Measurements from ENCODE around the gene MTRF1L. TPM values are rescaled to one million over a fixed set of nuclear protein-coding genes. Genes with fewer than 3 reads are reported as not detected.

The MTRF1L gene
- total and polyA plus RNA-seq, 2 of the 13 experiments (the other 11 are each of a cell fraction or from before 2014, with no cell fraction given), result 17.6 to 28.7 TPM

DNA sequence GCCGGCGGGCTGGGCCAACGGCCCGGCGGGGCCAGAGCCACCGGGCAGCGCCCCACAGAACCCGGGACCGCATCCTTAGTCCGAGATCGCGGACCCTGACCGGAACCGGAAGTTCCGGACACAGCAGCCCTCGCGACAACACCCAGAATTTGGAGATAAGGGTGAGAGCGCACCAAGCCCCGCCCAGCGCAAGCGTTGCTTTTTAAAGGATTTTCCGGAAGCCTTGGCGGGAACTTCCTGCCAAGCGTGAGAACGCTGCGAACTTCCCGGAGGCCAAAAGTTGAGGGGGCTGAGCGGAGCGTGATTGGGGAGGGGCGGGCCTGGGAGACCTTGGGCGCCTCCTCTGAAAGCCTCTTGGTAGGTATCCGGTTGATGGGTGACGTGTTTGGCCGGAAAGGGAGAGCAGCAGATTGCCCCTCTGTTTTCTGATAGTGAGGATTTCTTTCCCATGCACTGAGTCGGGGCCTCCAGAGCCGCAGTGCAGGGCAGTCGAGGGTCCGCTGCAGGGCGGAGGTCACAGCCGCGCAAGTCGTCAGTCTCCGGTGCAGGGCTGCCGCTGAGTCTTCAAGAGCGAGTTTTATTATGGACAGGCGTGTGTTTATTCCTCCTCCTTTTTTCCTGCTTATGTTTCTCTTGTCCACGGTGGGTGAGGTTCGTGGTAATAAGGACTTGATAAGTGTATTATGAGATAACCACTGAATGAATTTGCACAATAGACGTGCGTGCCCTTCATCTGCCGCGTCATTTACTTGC is at the start of gene MTRF1L (continued):
- TF ChIP-seq, protein P1, sequence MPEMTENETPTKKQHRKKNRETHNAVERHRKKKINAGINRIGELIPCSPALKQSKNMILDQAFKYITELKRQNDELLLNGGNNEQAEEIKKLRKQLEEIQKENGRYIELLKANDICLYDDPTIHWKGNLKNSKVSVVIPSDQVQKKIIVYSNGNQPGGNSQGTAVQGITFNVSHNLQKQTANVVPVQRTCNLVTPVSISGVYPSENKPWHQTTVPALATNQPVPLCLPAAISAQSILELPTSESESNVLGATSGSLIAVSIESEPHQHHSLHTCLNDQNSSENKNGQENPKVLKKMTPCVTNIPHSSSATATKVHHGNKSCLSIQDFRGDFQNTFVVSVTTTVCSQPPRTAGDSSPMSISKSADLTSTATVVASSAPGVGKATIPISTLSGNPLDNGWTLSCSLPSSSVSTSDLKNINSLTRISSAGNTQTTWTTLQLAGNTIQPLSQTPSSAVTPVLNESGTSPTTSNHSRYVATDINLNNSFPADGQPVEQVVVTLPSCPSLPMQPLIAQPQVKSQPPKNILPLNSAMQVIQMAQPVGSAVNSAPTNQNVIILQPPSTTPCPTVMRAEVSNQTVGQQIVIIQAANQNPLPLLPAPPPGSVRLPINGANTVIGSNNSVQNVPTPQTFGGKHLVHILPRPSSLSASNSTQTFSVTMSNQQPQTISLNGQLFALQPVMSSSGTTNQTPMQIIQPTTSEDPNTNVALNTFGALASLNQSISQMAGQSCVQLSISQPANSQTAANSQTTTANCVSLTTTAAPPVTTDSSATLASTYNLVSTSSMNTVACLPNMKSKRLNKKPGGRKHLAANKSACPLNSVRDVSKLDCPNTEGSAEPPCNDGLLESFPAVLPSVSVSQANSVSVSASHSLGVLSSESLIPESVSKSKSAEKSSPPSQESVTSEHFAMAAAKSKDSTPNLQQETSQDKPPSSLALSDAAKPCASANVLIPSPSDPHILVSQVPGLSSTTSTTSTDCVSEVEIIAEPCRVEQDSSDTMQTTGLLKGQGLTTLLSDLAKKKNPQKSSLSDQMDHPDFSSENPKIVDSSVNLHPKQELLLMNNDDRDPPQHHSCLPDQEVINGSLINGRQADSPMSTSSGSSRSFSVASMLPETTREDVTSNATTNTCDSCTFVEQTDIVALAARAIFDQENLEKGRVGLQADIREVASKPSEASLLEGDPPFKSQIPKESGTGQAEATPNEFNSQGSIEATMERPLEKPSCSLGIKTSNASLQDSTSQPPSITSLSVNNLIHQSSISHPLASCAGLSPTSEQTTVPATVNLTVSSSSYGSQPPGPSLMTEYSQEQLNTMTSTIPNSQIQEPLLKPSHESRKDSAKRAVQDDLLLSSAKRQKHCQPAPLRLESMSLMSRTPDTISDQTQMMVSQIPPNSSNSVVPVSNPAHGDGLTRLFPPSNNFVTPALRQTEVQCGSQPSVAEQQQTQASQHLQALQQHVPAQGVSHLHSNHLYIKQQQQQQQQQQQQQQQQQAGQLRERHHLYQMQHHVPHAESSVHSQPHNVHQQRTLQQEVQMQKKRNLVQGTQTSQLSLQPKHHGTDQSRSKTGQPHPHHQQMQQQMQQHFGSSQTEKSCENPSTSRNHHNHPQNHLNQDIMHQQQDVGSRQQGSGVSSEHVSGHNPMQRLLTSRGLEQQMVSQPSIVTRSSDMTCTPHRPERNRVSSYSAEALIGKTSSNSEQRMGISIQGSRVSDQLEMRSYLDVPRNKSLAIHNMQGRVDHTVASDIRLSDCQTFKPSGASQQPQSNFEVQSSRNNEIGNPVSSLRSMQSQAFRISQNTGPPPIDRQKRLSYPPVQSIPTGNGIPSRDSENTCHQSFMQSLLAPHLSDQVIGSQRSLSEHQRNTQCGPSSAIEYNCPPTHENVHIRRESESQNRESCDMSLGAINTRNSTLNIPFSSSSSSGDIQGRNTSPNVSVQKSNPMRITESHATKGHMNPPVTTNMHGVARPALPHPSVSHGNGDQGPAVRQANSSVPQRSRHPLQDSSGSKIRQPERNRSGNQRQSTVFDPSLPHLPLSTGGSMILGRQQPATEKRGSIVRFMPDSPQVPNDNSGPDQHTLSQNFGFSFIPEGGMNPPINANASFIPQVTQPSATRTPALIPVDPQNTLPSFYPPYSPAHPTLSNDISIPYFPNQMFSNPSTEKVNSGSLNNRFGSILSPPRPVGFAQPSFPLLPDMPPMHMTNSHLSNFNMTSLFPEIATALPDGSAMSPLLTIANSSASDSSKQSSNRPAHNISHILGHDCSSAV (CRISPR knock-in tag; IDR thresholded peaks at IDR 0.05; ENCODE audit: borderline replicate concordance), result no peak
- TF ChIP-seq ZBTB7B (CRISPR knock-in tag; IDR thresholded peaks at IDR 0.05) (peak; percentile 54; the same call in 1 of the 2 replicates), GATA4 (IDR thresholded peaks at IDR 0.05; ENCODE audit: borderline replicate concordance, low read depth) (0 out of 2 replicates have a peak, but pooled peaks have one; percentile 47), SAFB2 (CRISPR knock-in tag; IDR thresholded peaks at IDR 0.05; ENCODE audit: borderline replicate concordance, low read depth) (peak; percentile 34; the same call in 1 of the 2 replicates), ZFP1 (CRISPR knock-in tag; IDR thresholded peaks at IDR 0.05) (peak; percentile 47; the same call in 1 of the 2 replicates), TEAD3 (CRISPR knock-in tag; optimal IDR thresholded peaks at IDR 0.05; ENCODE audit: borderline replicate concordance) (peak; percentile 41), PRPF4 (IDR thresholded peaks at IDR 0.05; ENCODE audit: low read depth, low read length, poor library complexity, severe bottlenecking) (no peak), ZNF749 (CRISPR knock-in tag; IDR thresholded peaks at IDR 0.05; ENCODE audit: borderline replicate concordance) (no peak), ZNF629 (CRISPR knock-in tag; conservative IDR thresholded peaks at IDR 0.05) (peak; percentile 83), NR2F6 (IDR thresholded peaks at IDR 0.05) (peak; percentile 45), NR2F6 (CRISPR knock-in tag; IDR thresholded peaks at IDR 0.05) (peak; percentile 69), NFYB (CRISPR knock-in tag; IDR thresholded peaks at IDR 0.05) (peak; percentile 61)
- TF ChIP-seq, protein P2, sequence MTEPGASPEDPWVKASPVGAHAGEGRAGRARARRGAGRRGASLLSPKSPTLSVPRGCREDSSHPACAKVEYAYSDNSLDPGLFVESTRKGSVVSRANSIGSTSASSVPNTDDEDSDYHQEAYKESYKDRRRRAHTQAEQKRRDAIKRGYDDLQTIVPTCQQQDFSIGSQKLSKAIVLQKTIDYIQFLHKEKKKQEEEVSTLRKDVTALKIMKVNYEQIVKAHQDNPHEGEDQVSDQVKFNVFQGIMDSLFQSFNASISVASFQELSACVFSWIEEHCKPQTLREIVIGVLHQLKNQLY (CRISPR knock-in tag; IDR thresholded peaks at IDR 0.05), result peak; percentile 81
- TF ChIP-seq, protein P3, sequence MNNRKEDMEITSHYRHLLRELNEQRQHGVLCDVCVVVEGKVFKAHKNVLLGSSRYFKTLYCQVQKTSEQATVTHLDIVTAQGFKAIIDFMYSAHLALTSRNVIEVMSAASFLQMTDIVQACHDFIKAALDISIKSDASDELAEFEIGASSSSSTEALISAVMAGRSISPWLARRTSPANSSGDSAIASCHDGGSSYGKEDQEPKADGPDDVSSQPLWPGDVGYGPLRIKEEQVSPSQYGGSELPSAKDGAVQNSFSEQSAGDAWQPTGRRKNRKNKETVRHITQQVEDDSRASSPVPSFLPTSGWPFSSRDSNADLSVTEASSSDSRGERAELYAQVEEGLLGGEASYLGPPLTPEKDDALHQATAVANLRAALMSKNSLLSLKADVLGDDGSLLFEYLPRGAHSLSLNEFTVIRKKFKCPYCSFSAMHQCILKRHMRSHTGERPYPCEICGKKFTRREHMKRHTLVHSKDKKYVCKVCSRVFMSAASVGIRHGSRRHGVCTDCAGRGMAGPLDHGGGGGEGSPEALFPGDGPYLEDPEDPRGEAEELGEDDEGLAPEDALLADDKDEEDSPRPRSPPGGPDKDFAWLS (CRISPR knock-in tag; IDR thresholded peaks at IDR 0.05; ENCODE audit: borderline replicate concordance), result no peak
- TF ChIP-seq, protein P4, sequence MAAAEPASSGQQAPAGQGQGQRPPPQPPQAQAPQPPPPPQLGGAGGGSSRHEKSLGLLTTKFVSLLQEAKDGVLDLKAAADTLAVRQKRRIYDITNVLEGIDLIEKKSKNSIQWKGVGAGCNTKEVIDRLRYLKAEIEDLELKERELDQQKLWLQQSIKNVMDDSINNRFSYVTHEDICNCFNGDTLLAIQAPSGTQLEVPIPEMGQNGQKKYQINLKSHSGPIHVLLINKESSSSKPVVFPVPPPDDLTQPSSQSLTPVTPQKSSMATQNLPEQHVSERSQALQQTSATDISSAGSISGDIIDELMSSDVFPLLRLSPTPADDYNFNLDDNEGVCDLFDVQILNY (CRISPR knock-in tag; conservative IDR thresholded peaks at IDR 0.05), result peak; percentile 81
- TF ChIP-seq, protein P5, sequence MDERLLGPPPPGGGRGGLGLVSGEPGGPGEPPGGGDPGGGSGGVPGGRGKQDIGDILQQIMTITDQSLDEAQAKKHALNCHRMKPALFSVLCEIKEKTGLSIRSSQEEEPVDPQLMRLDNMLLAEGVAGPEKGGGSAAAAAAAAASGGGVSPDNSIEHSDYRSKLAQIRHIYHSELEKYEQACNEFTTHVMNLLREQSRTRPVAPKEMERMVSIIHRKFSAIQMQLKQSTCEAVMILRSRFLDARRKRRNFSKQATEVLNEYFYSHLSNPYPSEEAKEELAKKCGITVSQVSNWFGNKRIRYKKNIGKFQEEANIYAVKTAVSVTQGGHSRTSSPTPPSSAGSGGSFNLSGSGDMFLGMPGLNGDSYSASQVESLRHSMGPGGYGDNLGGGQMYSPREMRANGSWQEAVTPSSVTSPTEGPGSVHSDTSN (CRISPR knock-in tag; IDR thresholded peaks at IDR 0.05), result no peak

Measured in HepG2 (cell line).